ENCODE data around the gene TEKT5.

DNA sequence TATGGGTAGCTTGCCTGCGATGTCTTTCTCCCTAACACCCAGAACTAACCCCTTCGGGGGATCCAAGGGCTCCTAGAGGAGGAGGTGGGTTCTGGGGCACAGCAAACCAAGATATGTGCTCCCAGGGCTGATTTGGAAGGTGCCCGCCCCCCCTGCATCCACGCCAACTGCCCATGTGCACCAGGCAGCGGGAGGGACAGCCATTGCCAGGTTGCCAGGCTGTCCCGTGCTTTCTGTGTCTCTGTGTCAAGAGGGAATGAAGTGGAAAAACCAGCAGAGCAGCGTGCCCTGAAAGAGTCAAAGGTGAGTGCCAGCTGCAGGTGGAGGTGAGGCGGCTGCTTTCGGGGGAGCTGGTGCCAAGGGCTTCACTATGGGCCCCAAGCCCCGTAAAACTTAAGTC is 6.4 kb downstream of the TEKT5 start:
- no peak for TF ChIP-seq POLR2AphosphoS5 (IDR thresholded peaks at IDR 0.05; ENCODE audit: low read depth, low read length)
- TF ChIP-seq, protein P1, sequence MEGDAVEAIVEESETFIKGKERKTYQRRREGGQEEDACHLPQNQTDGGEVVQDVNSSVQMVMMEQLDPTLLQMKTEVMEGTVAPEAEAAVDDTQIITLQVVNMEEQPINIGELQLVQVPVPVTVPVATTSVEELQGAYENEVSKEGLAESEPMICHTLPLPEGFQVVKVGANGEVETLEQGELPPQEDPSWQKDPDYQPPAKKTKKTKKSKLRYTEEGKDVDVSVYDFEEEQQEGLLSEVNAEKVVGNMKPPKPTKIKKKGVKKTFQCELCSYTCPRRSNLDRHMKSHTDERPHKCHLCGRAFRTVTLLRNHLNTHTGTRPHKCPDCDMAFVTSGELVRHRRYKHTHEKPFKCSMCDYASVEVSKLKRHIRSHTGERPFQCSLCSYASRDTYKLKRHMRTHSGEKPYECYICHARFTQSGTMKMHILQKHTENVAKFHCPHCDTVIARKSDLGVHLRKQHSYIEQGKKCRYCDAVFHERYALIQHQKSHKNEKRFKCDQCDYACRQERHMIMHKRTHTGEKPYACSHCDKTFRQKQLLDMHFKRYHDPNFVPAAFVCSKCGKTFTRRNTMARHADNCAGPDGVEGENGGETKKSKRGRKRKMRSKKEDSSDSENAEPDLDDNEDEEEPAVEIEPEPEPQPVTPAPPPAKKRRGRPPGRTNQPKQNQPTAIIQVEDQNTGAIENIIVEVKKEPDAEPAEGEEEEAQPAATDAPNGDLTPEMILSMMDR (IDR thresholded peaks at IDR 0.05) = no peak
- TF ChIP-seq SIN3A (IDR thresholded peaks at IDR 0.05; ENCODE audit: borderline replicate concordance, insufficient read depth, low read depth, low read length) = no peak
- TF ChIP-seq, protein P2, sequence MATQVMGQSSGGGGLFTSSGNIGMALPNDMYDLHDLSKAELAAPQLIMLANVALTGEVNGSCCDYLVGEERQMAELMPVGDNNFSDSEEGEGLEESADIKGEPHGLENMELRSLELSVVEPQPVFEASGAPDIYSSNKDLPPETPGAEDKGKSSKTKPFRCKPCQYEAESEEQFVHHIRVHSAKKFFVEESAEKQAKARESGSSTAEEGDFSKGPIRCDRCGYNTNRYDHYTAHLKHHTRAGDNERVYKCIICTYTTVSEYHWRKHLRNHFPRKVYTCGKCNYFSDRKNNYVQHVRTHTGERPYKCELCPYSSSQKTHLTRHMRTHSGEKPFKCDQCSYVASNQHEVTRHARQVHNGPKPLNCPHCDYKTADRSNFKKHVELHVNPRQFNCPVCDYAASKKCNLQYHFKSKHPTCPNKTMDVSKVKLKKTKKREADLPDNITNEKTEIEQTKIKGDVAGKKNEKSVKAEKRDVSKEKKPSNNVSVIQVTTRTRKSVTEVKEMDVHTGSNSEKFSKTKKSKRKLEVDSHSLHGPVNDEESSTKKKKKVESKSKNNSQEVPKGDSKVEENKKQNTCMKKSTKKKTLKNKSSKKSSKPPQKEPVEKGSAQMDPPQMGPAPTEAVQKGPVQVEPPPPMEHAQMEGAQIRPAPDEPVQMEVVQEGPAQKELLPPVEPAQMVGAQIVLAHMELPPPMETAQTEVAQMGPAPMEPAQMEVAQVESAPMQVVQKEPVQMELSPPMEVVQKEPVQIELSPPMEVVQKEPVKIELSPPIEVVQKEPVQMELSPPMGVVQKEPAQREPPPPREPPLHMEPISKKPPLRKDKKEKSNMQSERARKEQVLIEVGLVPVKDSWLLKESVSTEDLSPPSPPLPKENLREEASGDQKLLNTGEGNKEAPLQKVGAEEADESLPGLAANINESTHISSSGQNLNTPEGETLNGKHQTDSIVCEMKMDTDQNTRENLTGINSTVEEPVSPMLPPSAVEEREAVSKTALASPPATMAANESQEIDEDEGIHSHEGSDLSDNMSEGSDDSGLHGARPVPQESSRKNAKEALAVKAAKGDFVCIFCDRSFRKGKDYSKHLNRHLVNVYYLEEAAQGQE (IDR thresholded peaks at IDR 0.05; ENCODE audit: insufficient read depth in 1 of 2, low read depth in 2 of 2, low read length in 1 of 2) = no peak
